HG03571 (cell line): ENCODE data around the gene SOX11.
"Not testable (repeated sequence)": the region's sequence is repeated elsewhere in the genome, so short reads cannot be mapped to it uniquely, and the experiment has no call there.

Source experiments
- ATAC-seq: cut with Tn5 transposase; IDR thresholded peaks from one replicate; pipeline ENCODE4 v1.9.1; 2021; ENCODE audit not compliant: unreplicated experiment

The SOX11 gene

GRCh38 chr2:5691985-5692529 is at the start of gene SOX11:
Gene SOX11, plus strand, starts transcription at chr2:5692384. Its CDS starts 338 bp downstream, at chr2:5692722.
- no peak for ATAC-seq

GRCh38 chr2:5652734-5653133 is 39.5 kb upstream of the SOX11 start:
- ATAC-seq, result not testable (repeated sequence)

GRCh38 chr2:5653756-5654155 is 38.4 kb upstream of the SOX11 start:
- not testable (repeated sequence) for ATAC-seq

GRCh38 chr2:5657231-5657630 is 35.0 kb upstream of the SOX11 start:
- no peak for ATAC-seq

- no peak for ATAC-seq
These were observed 31.6 kb upstream of the SOX11 start for GRCh38 chr2:5660591-5660990.

GRCh38 chr2:5661362-5661761 is 30.8 kb upstream of the SOX11 start:
- no peak for ATAC-seq

- no peak for ATAC-seq
These were observed 27.9 kb upstream of the SOX11 start for GRCh38 chr2:5664278-5664681.

- ATAC-seq, result no peak
These were observed 27.1 kb upstream of the SOX11 start for GRCh38 chr2:5665066-5665465.

- no peak for ATAC-seq
These were observed 25.4 kb upstream of the SOX11 start for GRCh38 chr2:5666798-5667197.

GRCh38 chr2:5667655-5668054 is 24.5 kb upstream of the SOX11 start:
- not testable (repeated sequence) for ATAC-seq

GRCh38 chr2:5668682-5669250 is 23.4 kb upstream of the SOX11 start:
- ATAC-seq, result no peak

- ATAC-seq, result no peak
These were observed 19.4 kb upstream of the SOX11 start for GRCh38 chr2:5672749-5673144.

GRCh38 chr2:5673145-5674025 is 18.8 kb upstream of the SOX11 start:
- ATAC-seq, result no peak

GRCh38 chr2:5674026-5674340 is 18.2 kb upstream of the SOX11 start:
- no peak for ATAC-seq

- ATAC-seq, result no peak
These were observed 15.1 kb upstream of the SOX11 start for GRCh38 chr2:5677133-5677532.

GRCh38 chr2:5683471-5683870 is 8.7 kb upstream of the SOX11 start:
- no peak for ATAC-seq

GRCh38 chr2:5685225-5685624 is 7.0 kb upstream of the SOX11 start:
- ATAC-seq, result no peak

GRCh38 chr2:5686068-5686467 is 6.1 kb upstream of the SOX11 start:
- no peak for ATAC-seq

GRCh38 chr2:5686536-5686935 is 5.6 kb upstream of the SOX11 start:
- no peak for ATAC-seq

GRCh38 chr2:5689750-5690149 is 2.4 kb upstream of the SOX11 start:
- ATAC-seq, result no peak

- no peak for ATAC-seq
These were observed 1.9 kb upstream of the SOX11 start for GRCh38 chr2:5690286-5690685.

- no peak for ATAC-seq
These were observed 1.4 kb upstream of the SOX11 start for GRCh38 chr2:5690718-5691220.
